Upper lobe of left lung (tissue), 6 donors: ENCODE results near the gene RAB6B. TPM values are rescaled to one million over a fixed set of nuclear protein-coding genes. Genes with fewer than 3 reads are reported as not detected.

Experiments
- ATAC-seq, 2 donors: fragments of 200-7000 bp; cut with Tn5 transposase; one replicate each; pipeline ENCODE4 v1.9.1; 2022; ENCODE audit warnings: mild to moderate bottlenecking in 2 of 2, moderate library complexity in 2 of 2; ENCODE audit not compliant: low FRiP score in 2 of 2
- DNase-seq, 2 donors: peaks; one replicate each; pipeline ENCODE4 v3.0.0-alpha.2; 2019 to 2020
- H3K27ac ChIP-seq, 4 donors: fragments of 200-600 bp; sonication (generic); one replicate each; pipeline ENCODE4 v1.5.1; 2016 to 2019
- H3K27me3 ChIP-seq, 4 donors: fragments of 200-600 bp; sonication (generic); one replicate each; pipeline ENCODE4 v1.5.1; 2017 to 2019
- H3K36me3 ChIP-seq, 4 donors: fragments of 200-600 bp; sonication (generic); one replicate each; pipeline ENCODE4 v1.5.1; 2016 to 2019
- H3K4me1 ChIP-seq, 4 donors: fragments of 200-600 bp; sonication (generic); one replicate each; pipeline ENCODE4 v1.5.1; 2018 to 2019
- H3K4me3 ChIP-seq, 4 donors: fragments of 200-600 bp; sonication (generic); one replicate each; pipeline ENCODE4 v1.5.1; 2017 to 2019; ENCODE audit warnings: mild to moderate bottlenecking in 2 of 4, moderate library complexity in 1 of 4
- H3K9me3 ChIP-seq, 4 donors: fragments of 200-600 bp; sonication (generic); one replicate each; pipeline ENCODE4 v1.5.1; 2018 to 2019
- EP300 ChIP-seq, 4 donors: sonication (generic); formaldehyde crosslinking; IDR thresholded peaks; one replicate each; pipeline ENCODE4 v1.5.1; 2017; ENCODE audit warnings: antibody characterized with exemption in 4 of 4, control low read depth in 2 of 4
- POLR2A ChIP-seq, 4 donors: fragments of 450-650 bp; IDR thresholded peaks; one replicate each; pipeline ENCODE4 v1.5.1; 2016 to 2017; ENCODE audit warnings: antibody characterized with exemption in 4 of 4, mild to moderate bottlenecking in 2 of 4
- POLR2AphosphoS5 ChIP-seq, 2 donors: sonication (generic); formaldehyde crosslinking; IDR thresholded peaks; one replicate each; pipeline ENCODE4 v1.5.1; 2017; ENCODE audit warnings: antibody characterized with exemption in 2 of 2
- WGBS, 2 donors: methylation state at CpG; one replicate each; pipeline ENCODE4 v1.1.5; 2017 to 2018; 5-methylcytosine and 5-hydroxymethylcytosine counted together
- total RNA-seq, 6 donors: library from RNA; depleted of rRNA in 4 of 6; stranded (reverse); fragments of >200 nt in 4 of 6; gene quantifications; one replicate each; pipeline versions ENCODE4 v1.1.0 to v1.2.1, GENCODE V29; 2016 to 2021
- TF ChIP-seq, protein P1 (sequence below), 6 experiments: fragments of 450-650 bp in 4 of 6; fragments of 200-600 bp in 2 of 6; sonication (generic) in 2 of 6; IDR thresholded peaks; one replicate each; pipeline ENCODE4 v1.5.1; 2016 to 2019; ENCODE audit warnings: antibody characterized with exemption in 6 of 6
- donor health status: DM: no; HTN: no; CAD: no; lungs with moderate emphysema.
- donor health status: DM: no; HTN: yes; CAD: no; lungs with severe emphysema.

Gene RAB6B
- total RNA-seq, 6 donors from 2014 or later = 1.00 to 6.3 (median 2.8) TPM

DNA sequence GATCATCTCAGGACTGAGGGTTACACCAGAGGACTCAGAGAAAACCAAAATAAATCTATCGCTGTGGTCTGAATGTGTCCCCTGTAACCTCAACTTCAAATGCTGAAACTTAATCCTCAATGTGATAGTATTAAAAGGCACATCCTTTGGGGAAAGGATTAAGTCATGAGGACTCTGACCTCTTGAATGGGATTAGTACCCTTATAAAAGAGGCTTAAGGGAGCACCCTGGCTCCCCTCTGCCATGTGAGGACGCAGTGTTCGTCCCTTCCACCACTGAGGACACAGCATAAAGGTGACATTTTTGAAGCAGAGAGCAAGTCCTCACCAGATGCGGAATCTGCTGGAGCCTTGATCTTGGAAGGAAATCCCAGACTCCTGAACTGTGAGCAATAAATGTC is 50.6 kb downstream of the RAB6B start:
- ATAC-seq (no peak), DNase-seq (no peak)
- Histone ChIP-seq H3K27me3 (no peaks in the 10 kb centered on the region), H3K36me3 (no peaks in the 10 kb centered on the region), H3K4me3 (no peak overlapping the region), H3K4me1 (no peaks in the 10 kb centered on the region), H3K27ac (no peak overlapping the region), H3K9me3 (no peaks in the 10 kb centered on the region)
- WGBS, 2 donors = 97 to 98% methylated on average over 4 of the region's 4 CpGs
- TF ChIP-seq POLR2A (IDR thresholded peaks at IDR 0.05) (no peak), POLR2AphosphoS5 (IDR thresholded peaks at IDR 0.05) (no peak), EP300 (IDR thresholded peaks at IDR 0.05) (no peak)
- TF ChIP-seq, protein P1, sequence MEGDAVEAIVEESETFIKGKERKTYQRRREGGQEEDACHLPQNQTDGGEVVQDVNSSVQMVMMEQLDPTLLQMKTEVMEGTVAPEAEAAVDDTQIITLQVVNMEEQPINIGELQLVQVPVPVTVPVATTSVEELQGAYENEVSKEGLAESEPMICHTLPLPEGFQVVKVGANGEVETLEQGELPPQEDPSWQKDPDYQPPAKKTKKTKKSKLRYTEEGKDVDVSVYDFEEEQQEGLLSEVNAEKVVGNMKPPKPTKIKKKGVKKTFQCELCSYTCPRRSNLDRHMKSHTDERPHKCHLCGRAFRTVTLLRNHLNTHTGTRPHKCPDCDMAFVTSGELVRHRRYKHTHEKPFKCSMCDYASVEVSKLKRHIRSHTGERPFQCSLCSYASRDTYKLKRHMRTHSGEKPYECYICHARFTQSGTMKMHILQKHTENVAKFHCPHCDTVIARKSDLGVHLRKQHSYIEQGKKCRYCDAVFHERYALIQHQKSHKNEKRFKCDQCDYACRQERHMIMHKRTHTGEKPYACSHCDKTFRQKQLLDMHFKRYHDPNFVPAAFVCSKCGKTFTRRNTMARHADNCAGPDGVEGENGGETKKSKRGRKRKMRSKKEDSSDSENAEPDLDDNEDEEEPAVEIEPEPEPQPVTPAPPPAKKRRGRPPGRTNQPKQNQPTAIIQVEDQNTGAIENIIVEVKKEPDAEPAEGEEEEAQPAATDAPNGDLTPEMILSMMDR (IDR thresholded peaks at IDR 0.05) = no peak

DNA sequence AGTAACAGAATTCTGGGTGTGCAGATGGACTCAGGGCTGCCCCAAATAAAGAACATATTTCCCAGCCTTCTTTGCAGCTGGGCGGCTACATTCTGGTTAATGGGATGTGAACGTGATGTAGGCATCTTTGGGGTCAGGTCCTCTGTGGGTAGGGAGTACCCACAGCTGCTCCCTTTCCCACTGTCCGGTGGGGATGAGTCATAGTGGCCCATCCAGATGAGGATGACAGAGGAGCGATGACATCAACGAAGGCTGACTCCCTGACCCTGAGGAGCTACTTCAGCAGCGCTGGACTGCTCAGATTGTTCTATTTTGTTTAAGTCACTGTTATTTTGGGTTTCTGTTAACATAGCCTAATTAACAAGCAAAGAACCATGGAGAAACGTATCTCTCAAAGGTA is 52.0 kb downstream of the RAB6B start:
- H3K4me3 ChIP-seq = no peak overlapping the region
- DNase-seq (no peak), ATAC-seq (peak in 1 of 2 donors; percentile 47)
- no peaks in the 10 kb centered on the region for H3K27me3 ChIP-seq
- H3K4me1 ChIP-seq = no peaks in the 10 kb centered on the region
- WGBS, 2 donors = 87 to 88% methylated on average over 7 of the region's 7 CpGs
- no peaks in the 10 kb centered on the region for H3K9me3 ChIP-seq
- no peak overlapping the region for H3K27ac ChIP-seq
- H3K36me3 ChIP-seq = no peaks in the 10 kb centered on the region
- TF ChIP-seq, protein P1 (IDR thresholded peaks at IDR 0.05) = no peak
- TF ChIP-seq EP300 (IDR thresholded peaks at IDR 0.05) = no peak
- no peak for TF ChIP-seq POLR2A (IDR thresholded peaks at IDR 0.05)
- no peak for TF ChIP-seq POLR2AphosphoS5 (IDR thresholded peaks at IDR 0.05)

GRCh38 chr3:133842158-133842557 is 53.5 kb downstream of the RAB6B start:
- Histone ChIP-seq H3K9me3 (no peaks in the 10 kb centered on the region), H3K4me3 (no peak overlapping the region), H3K27me3 (no peaks in the 10 kb centered on the region), H3K4me1 (no peaks in the 10 kb centered on the region), H3K27ac (no peak overlapping the region), H3K36me3 (no peaks in the 10 kb centered on the region)
- no peak for TF ChIP-seq POLR2AphosphoS5 (IDR thresholded peaks at IDR 0.05)
- TF ChIP-seq POLR2A (IDR thresholded peaks at IDR 0.05) = no peak
- TF ChIP-seq, protein P1 (IDR thresholded peaks at IDR 0.05) = no peak
- TF ChIP-seq EP300 (IDR thresholded peaks at IDR 0.05) = no peak
- DNase-seq = no peak
- WGBS, 2 donors = 74 to 80% methylated on average over 2 to 4 of the region's 4 CpGs
- ATAC-seq = no peak

DNA sequence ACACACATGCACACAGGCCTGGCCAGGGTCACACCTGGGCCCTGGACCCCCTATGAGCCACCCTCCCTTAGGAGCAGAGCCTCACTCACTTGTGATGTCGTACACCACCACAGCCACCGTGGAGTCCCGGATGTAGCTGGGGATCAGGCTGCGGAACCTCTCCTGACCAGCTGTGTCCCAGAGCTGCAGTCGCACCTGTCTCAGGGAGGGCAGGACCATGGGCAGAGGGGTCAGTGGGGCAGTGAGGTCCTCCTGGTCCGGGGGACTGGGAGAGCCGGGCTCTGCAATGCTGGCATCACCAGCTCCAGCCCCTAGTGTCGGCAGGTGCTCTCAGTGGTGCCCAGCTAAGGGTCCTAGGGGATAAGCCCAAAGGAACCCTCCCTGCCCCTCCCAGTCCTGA is 54.5 kb downstream of the RAB6B start:
- Histone ChIP-seq H3K9me3 (no peaks in the 10 kb centered on the region), H3K27me3 (no peaks in the 10 kb centered on the region), H3K36me3 (no peaks in the 10 kb centered on the region), H3K4me1 (no peaks in the 10 kb centered on the region), H3K4me3 (no peak overlapping the region), H3K27ac (no peak overlapping the region)
- no peak for ATAC-seq
- WGBS, 2 donors = 99% methylated on average over 8 of the region's 8 CpGs; no CpG with 5 or more reads in 1 of the 2 donors
- TF ChIP-seq POLR2AphosphoS5 (IDR thresholded peaks at IDR 0.05) (no peak), EP300 (IDR thresholded peaks at IDR 0.05) (no peak), POLR2A (IDR thresholded peaks at IDR 0.05) (no peak)
- TF ChIP-seq, protein P1 (IDR thresholded peaks at IDR 0.05) = no peak
- no peak for DNase-seq

- TF ChIP-seq, protein P1 (IDR thresholded peaks at IDR 0.05) = no peak
- TF ChIP-seq EP300 (IDR thresholded peaks at IDR 0.05) (no peak), POLR2A (IDR thresholded peaks at IDR 0.05) (no peak), POLR2AphosphoS5 (IDR thresholded peaks at IDR 0.05) (no peak)
- ATAC-seq (no peak), DNase-seq (no peak)
- H3K27me3 ChIP-seq = no peaks in the 10 kb centered on the region
- no peaks in the 10 kb centered on the region for H3K9me3 ChIP-seq
- 82 to 85% methylated on average over 5 to 6 of the region's 6 CpGs for WGBS, 2 donors
- no peak overlapping the region for H3K27ac ChIP-seq
- no peaks in the 10 kb centered on the region for H3K36me3 ChIP-seq
- no peak overlapping the region for H3K4me3 ChIP-seq
- no peaks in the 10 kb centered on the region for H3K4me1 ChIP-seq
Observed at GRCh38 chr3:133840767-133841166, 54.9 kb downstream of the RAB6B start.
